ENCODE measurements around the gene NPAS3. TPM values are rescaled to one million over a fixed set of nuclear protein-coding genes. Genes with fewer than 3 reads are reported as not detected.

The NPAS3 gene
- total and polyA plus RNA-seq, 4 donors, result 0.07 to 0.09 (median 0.08) TPM; not detected in 1

DNA sequence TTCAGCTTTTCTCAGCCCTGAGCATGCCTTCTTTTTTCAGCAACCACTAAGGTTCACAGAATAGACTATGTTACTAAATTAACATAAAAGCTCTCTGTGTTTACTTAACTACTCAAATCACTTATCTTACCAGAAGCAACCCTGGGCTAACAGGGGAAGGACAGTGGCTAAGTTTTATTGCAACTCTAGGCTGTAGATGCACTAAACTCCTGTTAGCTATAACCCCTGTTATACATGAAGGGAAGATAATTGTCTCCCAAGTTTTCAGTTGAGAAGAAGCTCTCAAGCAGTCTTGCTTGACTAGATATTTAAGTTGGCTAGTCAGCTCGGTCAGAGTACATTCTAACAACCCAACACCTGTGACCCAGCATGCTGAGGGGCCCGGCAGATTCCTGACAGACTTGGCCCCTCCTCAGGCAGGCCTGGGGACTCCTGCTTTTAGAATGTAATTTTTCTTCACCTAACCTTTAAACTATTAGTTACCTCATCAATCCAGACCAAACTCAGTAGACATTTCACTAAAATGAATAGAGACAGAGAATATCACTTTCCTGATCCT lies 547.7 kb downstream of the NPAS3 start (continued):
- TF ChIP-seq, protein P1, sequence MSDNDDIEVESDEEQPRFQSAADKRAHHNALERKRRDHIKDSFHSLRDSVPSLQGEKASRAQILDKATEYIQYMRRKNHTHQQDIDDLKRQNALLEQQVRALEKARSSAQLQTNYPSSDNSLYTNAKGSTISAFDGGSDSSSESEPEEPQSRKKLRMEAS (IDR thresholded peaks at IDR 0.05), result no peak
- no peak for TF ChIP-seq YY1 (IDR thresholded peaks at IDR 0.05)

DNA sequence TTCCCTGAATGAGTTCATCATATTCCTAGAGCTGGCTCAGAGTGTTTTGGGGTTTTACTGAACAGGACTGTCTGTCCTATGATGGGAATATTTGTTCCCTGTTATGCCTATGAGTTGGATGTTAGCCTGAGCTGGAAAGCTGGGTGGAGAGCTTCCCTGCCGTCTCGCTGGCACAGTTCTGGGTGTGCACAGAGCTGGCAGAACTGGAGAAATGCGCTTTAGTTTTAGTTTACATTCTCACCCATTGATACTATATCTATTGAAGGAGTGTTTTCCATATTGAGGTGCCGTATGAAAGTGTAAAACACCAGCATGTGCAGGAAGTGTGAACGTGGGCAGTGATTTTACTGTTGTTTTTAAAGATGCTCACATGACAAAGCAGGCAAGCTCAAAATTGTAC lies 549.9 kb downstream of the NPAS3 start:
- WGBS, result 79% methylated on average over 5 of the region's 5 CpGs
- H3K9ac ChIP-seq (ENCODE audit: low read depth in 1 of 2, low read length in 2 of 2), result no peak overlapping the region
- H3K27me3 ChIP-seq (ENCODE audit: control insufficient read depth in 4 of 4, insufficient read depth in 4 of 4, low read length in 3 of 4), result peaks cover 0 to 8% (median 0%) of the 10 kb centered on the region in 4 donors
- no peak overlapping the region for H3K27ac ChIP-seq (ENCODE audit: low read depth in 1 of 2, low read length in 2 of 2)
- H3K4me1 ChIP-seq (ENCODE audit: control insufficient read depth in 4 of 4, insufficient read depth in 4 of 4, low read length in 3 of 4), result no peaks in the 10 kb centered on the region
- no peak overlapping the region for H3K4me3 ChIP-seq (ENCODE audit: low read depth in 1 of 3, low read length in 3 of 3)
- H3K9me3 ChIP-seq (ENCODE audit: control insufficient read depth in 4 of 4, low read length in 3 of 4), result no peaks in the 10 kb centered on the region
- no peak for TF ChIP-seq FOXA1 (IDR thresholded peaks at IDR 0.05)
- no peak for DNase-seq (ENCODE audit: low spot score)
- no peaks in the 10 kb centered on the region for H3K36me3 ChIP-seq (ENCODE audit: control insufficient read depth in 4 of 4, insufficient read depth in 3 of 4, low read depth in 1 of 4, low read length in 3 of 4)

DNA sequence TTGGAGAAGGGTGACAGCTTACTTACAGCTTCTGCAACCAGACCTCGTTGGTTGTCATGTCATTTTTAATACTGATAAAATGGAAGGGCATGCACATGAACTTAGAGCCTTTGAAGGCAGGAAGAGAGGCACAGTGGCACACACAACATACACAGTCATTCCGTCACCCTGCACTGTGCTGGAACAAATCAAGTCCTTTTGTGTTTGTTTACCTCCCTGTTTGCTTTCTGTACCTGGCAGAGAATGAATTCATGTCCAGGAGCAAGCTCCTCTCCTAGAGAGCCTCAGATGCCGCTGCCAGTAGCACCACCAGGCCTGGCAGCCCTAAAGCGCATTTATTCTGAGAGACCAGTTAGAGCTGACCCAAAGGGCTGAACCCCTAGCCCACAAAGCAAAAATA lies 551.9 kb downstream of the NPAS3 start:
- H3K36me3 ChIP-seq (ENCODE audit: control insufficient read depth in 4 of 4, insufficient read depth in 3 of 4, low read depth in 1 of 4, low read length in 3 of 4), result no peaks in the 10 kb centered on the region
- H3K4me3 ChIP-seq (ENCODE audit: low read depth in 1 of 3, low read length in 3 of 3), result no peak overlapping the region
- DNase-seq (ENCODE audit: low spot score), result no peak
- H3K9me3 ChIP-seq (ENCODE audit: control insufficient read depth in 4 of 4, low read length in 3 of 4), result peaks cover 0 to 2% (median 0%) of the 10 kb centered on the region in 4 donors
- H3K27ac ChIP-seq (ENCODE audit: low read depth in 1 of 2, low read length in 2 of 2), result no peak overlapping the region
- peaks cover 0 to 4% (median 0%) of the 10 kb centered on the region in 4 donors for H3K27me3 ChIP-seq (ENCODE audit: control insufficient read depth in 4 of 4, insufficient read depth in 4 of 4, low read length in 3 of 4)
- H3K9ac ChIP-seq (ENCODE audit: low read depth in 1 of 2, low read length in 2 of 2), result no peak overlapping the region
- 54% methylated on average over 4 of the region's 4 CpGs for WGBS
- no peaks in the 10 kb centered on the region for H3K4me1 ChIP-seq (ENCODE audit: control insufficient read depth in 4 of 4, insufficient read depth in 4 of 4, low read length in 3 of 4)
- TF ChIP-seq, protein P2, sequence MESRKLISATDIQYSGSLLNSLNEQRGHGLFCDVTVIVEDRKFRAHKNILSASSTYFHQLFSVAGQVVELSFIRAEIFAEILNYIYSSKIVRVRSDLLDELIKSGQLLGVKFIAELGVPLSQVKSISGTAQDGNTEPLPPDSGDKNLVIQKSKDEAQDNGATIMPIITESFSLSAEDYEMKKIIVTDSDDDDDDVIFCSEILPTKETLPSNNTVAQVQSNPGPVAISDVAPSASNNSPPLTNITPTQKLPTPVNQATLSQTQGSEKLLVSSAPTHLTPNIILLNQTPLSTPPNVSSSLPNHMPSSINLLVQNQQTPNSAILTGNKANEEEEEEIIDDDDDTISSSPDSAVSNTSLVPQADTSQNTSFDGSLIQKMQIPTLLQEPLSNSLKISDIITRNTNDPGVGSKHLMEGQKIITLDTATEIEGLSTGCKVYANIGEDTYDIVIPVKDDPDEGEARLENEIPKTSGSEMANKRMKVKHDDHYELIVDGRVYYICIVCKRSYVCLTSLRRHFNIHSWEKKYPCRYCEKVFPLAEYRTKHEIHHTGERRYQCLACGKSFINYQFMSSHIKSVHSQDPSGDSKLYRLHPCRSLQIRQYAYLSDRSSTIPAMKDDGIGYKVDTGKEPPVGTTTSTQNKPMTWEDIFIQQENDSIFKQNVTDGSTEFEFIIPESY (IDR thresholded peaks at IDR 0.05), result no peak
- no peak for TF ChIP-seq HNF4G (IDR thresholded peaks at IDR 0.05)
- TF ChIP-seq, protein P3, sequence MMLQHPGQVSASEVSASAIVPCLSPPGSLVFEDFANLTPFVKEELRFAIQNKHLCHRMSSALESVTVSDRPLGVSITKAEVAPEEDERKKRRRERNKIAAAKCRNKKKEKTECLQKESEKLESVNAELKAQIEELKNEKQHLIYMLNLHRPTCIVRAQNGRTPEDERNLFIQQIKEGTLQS (IDR thresholded peaks at IDR 0.05), result no peak
- TF ChIP-seq SP1 (IDR thresholded peaks at IDR 0.05), result no peak
- TF ChIP-seq GABPA (IDR thresholded peaks at IDR 0.05 in 1 of 2, conservative IDR thresholded peaks at IDR 0.05 in 1 of 2), result no peak
- no peak for TF ChIP-seq RXRA (IDR thresholded peaks at IDR 0.05)
- TF ChIP-seq FOXA1 (IDR thresholded peaks at IDR 0.05), result no peak

DNA sequence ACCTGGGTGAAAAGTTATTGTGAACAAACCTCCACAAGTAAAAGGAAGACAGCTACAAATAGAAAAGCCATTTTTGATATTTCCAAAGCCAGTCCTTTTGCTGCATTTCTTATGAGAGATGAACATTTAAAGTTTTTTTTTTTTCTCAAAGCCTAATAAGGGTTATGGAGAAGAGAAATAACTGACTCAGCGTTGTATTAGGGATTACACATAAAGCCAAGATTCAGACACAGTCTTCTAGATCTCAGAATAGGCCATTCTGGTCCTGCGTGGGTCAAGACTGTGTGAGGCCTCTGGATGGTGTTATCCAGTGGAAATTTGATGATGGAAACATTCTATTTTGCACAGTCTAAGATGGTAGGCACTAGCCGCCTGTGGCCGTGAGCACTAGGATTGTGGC lies 552.4 kb downstream of the NPAS3 start:
- Histone ChIP-seq H3K4me3 (ENCODE audit: low read depth in 1 of 3, low read length in 3 of 3) (no peak overlapping the region), H3K4me1 (ENCODE audit: control insufficient read depth in 4 of 4, insufficient read depth in 4 of 4, low read length in 3 of 4) (no peaks in the 10 kb centered on the region), H3K27ac (ENCODE audit: low read depth in 1 of 2, low read length in 2 of 2) (no peak overlapping the region), H3K36me3 (ENCODE audit: control insufficient read depth in 4 of 4, insufficient read depth in 3 of 4, low read depth in 1 of 4, low read length in 3 of 4) (no peaks in the 10 kb centered on the region), H3K9me3 (ENCODE audit: control insufficient read depth in 4 of 4, low read length in 3 of 4) (peaks cover 0 to 2% (median 0%) of the 10 kb centered on the region in 4 donors), H3K27me3 (ENCODE audit: control insufficient read depth in 4 of 4, insufficient read depth in 4 of 4, low read length in 3 of 4) (peaks cover 0 to 4% (median 0%) of the 10 kb centered on the region in 4 donors), H3K9ac (ENCODE audit: low read depth in 1 of 2, low read length in 2 of 2) (no peak overlapping the region)
- no peak for DNase-seq (ENCODE audit: low spot score)
- 79% methylated on average over 4 of the region's 4 CpGs for WGBS
- TF ChIP-seq, protein P3 (IDR thresholded peaks at IDR 0.05), result no peak
- TF ChIP-seq SP1 (IDR thresholded peaks at IDR 0.05), result no peak
- TF ChIP-seq, protein P4, sequence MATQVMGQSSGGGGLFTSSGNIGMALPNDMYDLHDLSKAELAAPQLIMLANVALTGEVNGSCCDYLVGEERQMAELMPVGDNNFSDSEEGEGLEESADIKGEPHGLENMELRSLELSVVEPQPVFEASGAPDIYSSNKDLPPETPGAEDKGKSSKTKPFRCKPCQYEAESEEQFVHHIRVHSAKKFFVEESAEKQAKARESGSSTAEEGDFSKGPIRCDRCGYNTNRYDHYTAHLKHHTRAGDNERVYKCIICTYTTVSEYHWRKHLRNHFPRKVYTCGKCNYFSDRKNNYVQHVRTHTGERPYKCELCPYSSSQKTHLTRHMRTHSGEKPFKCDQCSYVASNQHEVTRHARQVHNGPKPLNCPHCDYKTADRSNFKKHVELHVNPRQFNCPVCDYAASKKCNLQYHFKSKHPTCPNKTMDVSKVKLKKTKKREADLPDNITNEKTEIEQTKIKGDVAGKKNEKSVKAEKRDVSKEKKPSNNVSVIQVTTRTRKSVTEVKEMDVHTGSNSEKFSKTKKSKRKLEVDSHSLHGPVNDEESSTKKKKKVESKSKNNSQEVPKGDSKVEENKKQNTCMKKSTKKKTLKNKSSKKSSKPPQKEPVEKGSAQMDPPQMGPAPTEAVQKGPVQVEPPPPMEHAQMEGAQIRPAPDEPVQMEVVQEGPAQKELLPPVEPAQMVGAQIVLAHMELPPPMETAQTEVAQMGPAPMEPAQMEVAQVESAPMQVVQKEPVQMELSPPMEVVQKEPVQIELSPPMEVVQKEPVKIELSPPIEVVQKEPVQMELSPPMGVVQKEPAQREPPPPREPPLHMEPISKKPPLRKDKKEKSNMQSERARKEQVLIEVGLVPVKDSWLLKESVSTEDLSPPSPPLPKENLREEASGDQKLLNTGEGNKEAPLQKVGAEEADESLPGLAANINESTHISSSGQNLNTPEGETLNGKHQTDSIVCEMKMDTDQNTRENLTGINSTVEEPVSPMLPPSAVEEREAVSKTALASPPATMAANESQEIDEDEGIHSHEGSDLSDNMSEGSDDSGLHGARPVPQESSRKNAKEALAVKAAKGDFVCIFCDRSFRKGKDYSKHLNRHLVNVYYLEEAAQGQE (IDR thresholded peaks at IDR 0.05), result no peak
- no peak for TF ChIP-seq RAD21 (IDR thresholded peaks at IDR 0.05)
- TF ChIP-seq RXRA (IDR thresholded peaks at IDR 0.05), result no peak
- TF ChIP-seq NR2F2 (IDR thresholded peaks at IDR 0.05), result no peak
- TF ChIP-seq FOXA1 (IDR thresholded peaks at IDR 0.05), result no peak
- TF ChIP-seq, protein P1 (IDR thresholded peaks at IDR 0.05), result no peak
- no peak for TF ChIP-seq JUND (IDR thresholded peaks at IDR 0.05)
- no peak for TF ChIP-seq HNF4A (conservative IDR thresholded peaks at IDR 0.05)
- TF ChIP-seq, protein P2 (IDR thresholded peaks at IDR 0.05), result no peak
- no peak for TF ChIP-seq EGR1 (IDR thresholded peaks at IDR 0.05; ENCODE audit: low read depth in 2 of 2)
- no peak for TF ChIP-seq GABPA (IDR thresholded peaks at IDR 0.05 in 1 of 2, conservative IDR thresholded peaks at IDR 0.05 in 1 of 2)

Data from liver (tissue), 9 donors.